ENCODE measurements around the gene TBCD. TPM values are rescaled to one million over a fixed set of nuclear protein-coding genes. Genes with fewer than 3 reads are reported as not detected.

Gene TBCD
- total and polyA plus RNA-seq, 8 donors = 28.7 to 161 (median 40.0) TPM

DNA sequence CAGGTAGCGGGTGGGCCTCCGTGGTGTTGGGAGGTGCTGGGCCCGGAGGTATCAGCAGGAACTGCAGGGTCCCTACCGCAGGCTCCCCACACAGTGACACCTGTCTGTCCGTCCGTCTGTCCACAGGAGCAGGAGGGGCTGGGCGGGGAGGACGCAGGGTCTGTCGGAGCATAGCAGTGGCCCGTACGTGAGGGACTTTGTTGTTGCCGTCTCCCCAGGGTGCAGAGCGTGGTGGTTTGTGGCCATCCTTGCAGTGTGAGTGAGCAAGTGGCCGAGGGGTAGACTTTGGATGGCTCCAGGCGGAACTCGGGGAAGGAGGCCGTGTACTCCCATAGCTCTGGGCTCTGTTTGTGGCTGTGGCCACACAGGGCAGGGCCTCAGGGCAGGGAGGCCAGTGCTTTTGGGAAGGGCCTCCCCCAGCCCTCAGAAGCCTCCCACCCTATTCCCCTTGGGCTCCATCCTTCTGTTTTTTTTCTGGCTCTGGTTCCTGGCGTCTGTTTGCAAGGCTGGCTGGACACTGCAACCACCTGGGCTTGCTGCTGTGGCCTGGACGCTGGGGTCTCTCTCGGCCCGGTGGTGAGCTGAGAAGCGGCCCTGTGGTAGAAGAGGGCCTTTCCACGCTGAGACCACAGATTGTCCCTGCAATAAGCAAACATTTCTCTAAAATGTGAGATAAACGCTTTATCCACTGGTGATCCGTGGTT, 128.9 kb downstream of the TBCD start:
- Histone ChIP-seq H3K4me1 (peaks cover 32 to 40% (median 34%) of the 10 kb centered on the region in 3 donors), H3K36me3 (no peaks in the 10 kb centered on the region), H3K27ac (no peak overlapping the region), H3K9me3 (no peaks in the 10 kb centered on the region), H3K4me3 (no peak overlapping the region), H3K27me3 (no peaks in the 10 kb centered on the region)
- ATAC-seq (no peak), FAIRE-seq (no peak), DNase-seq (peak in 2 of 6 donors; percentile 41 to 73)
- TF ChIP-seq CTCF (IDR thresholded peaks at IDR 0.05) = no peak
- intact Hi-C loops (cut with DNase I) = no loop called here
- WGBS, 2 donors = 89 to 93% methylated on average over 25 of the region's 25 CpGs

DNA sequence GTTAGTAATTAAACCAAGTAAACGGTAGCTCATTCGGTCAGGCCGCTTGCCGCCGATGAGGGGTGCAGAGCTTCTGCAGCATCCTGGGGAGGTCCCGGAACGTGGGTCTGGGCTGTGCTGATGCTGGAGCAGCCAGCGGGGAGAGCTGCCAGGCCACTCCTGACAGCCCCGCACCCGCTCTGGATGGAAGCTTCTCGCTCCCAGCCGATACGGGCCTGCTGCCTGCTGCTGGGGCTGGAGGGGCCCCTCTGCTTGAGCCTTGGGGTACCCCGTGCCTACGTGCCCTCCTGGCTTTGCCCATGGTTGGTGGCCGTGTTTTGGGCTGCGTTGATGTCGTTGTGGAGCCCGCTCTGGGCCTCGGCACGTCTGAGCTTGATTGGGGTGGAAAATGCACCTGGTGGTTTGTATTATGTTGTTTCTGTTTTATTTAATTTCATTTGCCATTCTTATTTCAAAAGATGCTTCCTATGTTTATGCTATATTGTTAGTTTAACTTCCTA, 129.5 kb downstream of the TBCD start:
- peak in 1 of 6 donors; percentile 69 for DNase-seq
- no peak for TF ChIP-seq CTCF (IDR thresholded peaks at IDR 0.05)
- Histone ChIP-seq H3K9me3 (no peaks in the 10 kb centered on the region), H3K4me1 (peaks cover 29 to 43% (median 36%) of the 10 kb centered on the region in 3 donors), H3K36me3 (no peaks in the 10 kb centered on the region), H3K4me3 (no peak overlapping the region), H3K27ac (peak overlapping the region in 2 of 4 donors; percentile 89 to 90), H3K27me3 (no peaks in the 10 kb centered on the region)
- no peak for FAIRE-seq
- 90 to 93% methylated on average over 21 of the region's 21 CpGs for WGBS, 2 donors
- no peak for ATAC-seq
- intact Hi-C loops (cut with DNase I) = no loop called here

GRCh38 chr17:82881900-82882714, 130.2 kb downstream of the TBCD start:
- Histone ChIP-seq H3K4me1 (peaks cover 22 to 35% (median 30%) of the 10 kb centered on the region in 3 donors), H3K36me3 (no peaks in the 10 kb centered on the region), H3K27ac (peak overlapping the region; percentile 86 to 90 (median 89)), H3K9me3 (no peaks in the 10 kb centered on the region), H3K27me3 (no peaks in the 10 kb centered on the region), H3K4me3 (peak overlapping the region in 2 of 4 donors; percentile 14 to 22)
- intact Hi-C loops (cut with DNase I) = no loop called here
- no peak for TF ChIP-seq CTCF (IDR thresholded peaks at IDR 0.05)
- WGBS, 2 donors = 66% methylated on average over 17 of the region's 17 CpGs
- ATAC-seq (peak; percentile 8 to 41 (median 31)), FAIRE-seq (no peak), DNase-seq (peak in 5 of 6 donors; percentile 49 to 71 (median 66))

GRCh38 chr17:82882715-82883418, 131.0 kb downstream of the TBCD start:
- peak overlapping the region in 2 of 4 donors; percentile 14 to 22 for H3K4me3 ChIP-seq
- TF ChIP-seq CTCF (IDR thresholded peaks at IDR 0.05) = no peak
- FAIRE-seq (no peak), ATAC-seq (peak; percentile 86 to 92 (median 90)), DNase-seq (peak; percentile 85 to 96 (median 90))
- H3K9me3 ChIP-seq = no peaks in the 10 kb centered on the region
- intact Hi-C loops (cut with DNase I) = no loop called here
- no peaks in the 10 kb centered on the region for H3K36me3 ChIP-seq
- no peaks in the 10 kb centered on the region for H3K27me3 ChIP-seq
- 18 to 27% methylated on average over 39 of the region's 39 CpGs for WGBS, 2 donors
- H3K4me1 ChIP-seq = peaks cover 20 to 30% (median 26%) of the 10 kb centered on the region in 3 donors
- peak overlapping the region; percentile 86 to 90 (median 89) for H3K27ac ChIP-seq
